HuH-7 (cell line): ENCODE data around the gene LYPLAL1.

Experiments
- DNase-seq: peaks from one replicate; pipeline ENCODE4 v3.0.0; 2011; ENCODE audit warnings: low spot score

Gene LYPLAL1

GRCh38 chr1:219173758-219174459 is at the start of gene LYPLAL1:
TSS of gene LYPLAL1 (plus strand) at chr1:219173878. CDS start at chr1:219173891, 13 bp downstream.
- peak; percentile 93 for DNase-seq

- no peak for DNase-seq
These were observed 49.5 kb upstream of the LYPLAL1 start for GRCh38 chr1:219124163-219124562.

GRCh38 chr1:219125342-219125741 is 48.3 kb upstream of the LYPLAL1 start:
- DNase-seq, result no peak

GRCh38 chr1:219126377-219126776 is 47.3 kb upstream of the LYPLAL1 start:
- DNase-seq, result no peak

GRCh38 chr1:219128957-219129356 is 44.7 kb upstream of the LYPLAL1 start:
- no peak for DNase-seq

GRCh38 chr1:219130366-219130935 is 43.2 kb upstream of the LYPLAL1 start:
- no peak for DNase-seq

- DNase-seq, result no peak
These were observed 40.7 kb upstream of the LYPLAL1 start for GRCh38 chr1:219132939-219133338.

- no peak for DNase-seq
These were observed 34.9 kb upstream of the LYPLAL1 start for GRCh38 chr1:219138747-219139146.

- DNase-seq, result no peak
These were observed 33.3 kb upstream of the LYPLAL1 start for GRCh38 chr1:219140303-219140877.

GRCh38 chr1:219143735-219144134 is 29.9 kb upstream of the LYPLAL1 start:
- no peak for DNase-seq

GRCh38 chr1:219144658-219145315 is 28.9 kb upstream of the LYPLAL1 start:
- DNase-seq, result no peak

- no peak for DNase-seq
These were observed 26.1 kb upstream of the LYPLAL1 start for GRCh38 chr1:219147571-219148019.

- DNase-seq, result no peak
These were observed 24.6 kb upstream of the LYPLAL1 start for GRCh38 chr1:219149009-219149577.

- DNase-seq, result no peak
These were observed 23.7 kb upstream of the LYPLAL1 start for GRCh38 chr1:219149953-219150352.

- DNase-seq, result no peak
These were observed 22.8 kb upstream of the LYPLAL1 start for GRCh38 chr1:219150913-219151312.

GRCh38 chr1:219151467-219151866 is 22.2 kb upstream of the LYPLAL1 start:
- DNase-seq, result no peak

GRCh38 chr1:219152751-219153150 is 20.9 kb upstream of the LYPLAL1 start:
- no peak for DNase-seq

GRCh38 chr1:219153723-219154122 is 20.0 kb upstream of the LYPLAL1 start:
- no peak for DNase-seq

GRCh38 chr1:219155135-219155534 is 18.5 kb upstream of the LYPLAL1 start:
- no peak for DNase-seq

GRCh38 chr1:219159946-219160645 is 13.6 kb upstream of the LYPLAL1 start:
- DNase-seq, result no peak

GRCh38 chr1:219160967-219161366 is 12.7 kb upstream of the LYPLAL1 start:
- no peak for DNase-seq

- DNase-seq, result no peak
These were observed 12.3 kb upstream of the LYPLAL1 start for GRCh38 chr1:219161371-219161770.
